Cerebellar nuclear complex (tissue), 1 donor: ENCODE measurements around the gene PTPRE.
"Not testable (repeated sequence)": the region's sequence is repeated elsewhere in the genome, so short reads cannot be mapped to it uniquely, and the experiment has no call there.

Experiments
- DNase-seq, 2 experiments: peaks; one replicate each; lab custom pipeline; 2025; lab: John Stamatoyannopoulos, UW

The PTPRE gene

DNA sequence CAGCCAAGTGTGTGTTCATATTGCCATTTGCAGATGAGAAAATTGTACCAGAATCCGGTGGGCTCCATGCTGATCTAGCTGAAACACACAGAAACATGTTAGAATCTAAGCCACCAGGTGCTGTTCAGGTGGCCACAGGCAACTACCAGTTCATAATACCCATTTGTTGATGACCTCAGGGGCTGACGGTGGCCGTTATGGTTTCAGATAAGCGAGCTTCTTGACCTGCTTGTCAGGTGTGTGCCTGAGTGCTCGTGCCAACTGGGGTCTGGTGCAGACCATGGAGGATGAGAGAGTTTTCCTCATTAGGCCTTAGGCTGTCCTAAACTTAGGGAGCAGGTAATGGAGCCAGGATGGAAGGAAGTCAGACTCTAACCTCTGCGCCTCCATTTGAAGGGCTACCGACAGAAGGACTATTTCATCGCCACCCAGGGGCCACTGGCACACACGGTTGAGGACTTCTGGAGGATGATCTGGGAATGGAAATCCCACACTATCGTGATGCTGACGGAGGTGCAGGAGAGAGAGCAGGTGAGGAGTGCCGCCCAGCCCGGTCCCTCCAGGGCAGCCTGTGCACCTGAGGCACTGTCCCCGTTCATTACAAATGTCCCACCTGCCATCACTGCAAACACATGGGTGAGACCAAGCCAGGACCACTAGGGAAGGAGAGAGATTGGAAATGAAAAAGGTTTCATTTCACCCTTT lies 166.2 kb downstream of the PTPRE start:
- DNase-seq = no peak

DNA sequence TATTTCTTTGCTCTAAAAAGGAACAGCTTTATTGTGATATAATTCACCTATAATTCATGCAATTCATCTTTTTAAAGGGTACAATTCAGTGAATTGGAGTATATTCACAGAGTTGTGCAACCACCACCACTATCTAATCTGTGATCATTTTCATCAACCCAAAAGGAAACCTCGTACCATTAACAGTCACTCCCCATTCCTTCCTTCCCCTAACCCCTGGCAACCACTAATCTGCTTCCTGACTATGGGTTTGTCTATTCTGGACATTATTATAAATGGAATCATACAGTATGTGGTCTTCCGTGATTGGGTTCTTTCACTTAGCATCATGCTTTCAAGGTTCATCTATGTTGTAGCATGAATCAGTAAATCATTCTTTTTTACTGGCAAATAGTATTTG lies 167.0 kb downstream of the PTPRE start:
- no peak for DNase-seq

DNA sequence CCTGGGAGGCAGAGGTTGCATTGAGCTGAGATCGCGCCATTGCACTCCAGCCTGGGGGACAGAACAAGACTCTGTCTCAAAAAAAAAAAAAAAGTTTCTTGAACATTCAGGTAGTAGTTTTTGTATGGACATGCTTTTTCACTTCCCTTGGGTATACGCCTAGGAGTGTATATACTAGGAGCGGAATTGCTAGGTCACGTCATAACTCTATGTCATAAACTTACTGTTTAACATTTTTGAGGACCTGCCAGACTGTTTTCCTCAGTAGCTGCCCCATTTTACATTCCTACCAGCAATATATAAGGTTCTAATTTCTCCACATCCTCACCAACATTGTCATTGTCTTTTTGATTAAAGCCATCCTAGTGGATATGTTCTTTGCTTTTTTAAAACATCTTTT lies 167.7 kb downstream of the PTPRE start:
- no peak for DNase-seq

DNA sequence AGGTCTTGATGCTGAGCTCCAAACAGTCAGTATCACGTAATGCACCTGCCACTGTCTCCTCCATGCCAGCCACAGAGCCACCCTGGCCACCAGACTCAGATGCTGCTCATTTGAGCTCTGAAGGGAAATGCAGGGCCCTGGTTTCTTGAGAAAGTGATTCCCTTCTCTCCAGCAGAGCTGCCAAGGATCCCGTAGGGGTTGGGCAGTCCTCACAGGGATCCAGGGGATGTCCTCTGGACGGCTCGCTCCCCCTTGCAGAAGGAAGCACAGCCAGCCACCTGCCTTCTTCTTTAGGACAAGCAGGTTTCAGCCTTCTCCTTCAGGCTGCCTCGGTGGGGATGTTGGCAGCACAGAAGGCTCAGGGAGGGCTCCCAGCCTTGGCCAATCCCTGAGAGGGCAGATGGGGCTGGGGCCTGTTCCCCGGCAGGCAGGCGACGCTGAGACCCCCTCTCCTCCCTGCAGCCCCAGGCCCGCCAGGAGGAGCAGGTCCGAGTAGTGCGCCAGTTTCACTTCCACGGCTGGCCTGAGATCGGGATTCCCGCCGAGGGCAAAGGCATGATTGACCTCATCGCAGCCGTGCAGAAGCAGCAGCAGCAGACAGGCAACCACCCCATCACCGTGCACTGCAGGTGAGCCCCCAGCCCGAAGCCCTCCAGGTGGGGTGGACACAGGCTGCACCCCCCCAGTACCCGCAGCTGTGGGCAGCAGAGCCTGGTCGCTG lies 170.4 kb downstream of the PTPRE start:
- no peak for DNase-seq

DNA sequence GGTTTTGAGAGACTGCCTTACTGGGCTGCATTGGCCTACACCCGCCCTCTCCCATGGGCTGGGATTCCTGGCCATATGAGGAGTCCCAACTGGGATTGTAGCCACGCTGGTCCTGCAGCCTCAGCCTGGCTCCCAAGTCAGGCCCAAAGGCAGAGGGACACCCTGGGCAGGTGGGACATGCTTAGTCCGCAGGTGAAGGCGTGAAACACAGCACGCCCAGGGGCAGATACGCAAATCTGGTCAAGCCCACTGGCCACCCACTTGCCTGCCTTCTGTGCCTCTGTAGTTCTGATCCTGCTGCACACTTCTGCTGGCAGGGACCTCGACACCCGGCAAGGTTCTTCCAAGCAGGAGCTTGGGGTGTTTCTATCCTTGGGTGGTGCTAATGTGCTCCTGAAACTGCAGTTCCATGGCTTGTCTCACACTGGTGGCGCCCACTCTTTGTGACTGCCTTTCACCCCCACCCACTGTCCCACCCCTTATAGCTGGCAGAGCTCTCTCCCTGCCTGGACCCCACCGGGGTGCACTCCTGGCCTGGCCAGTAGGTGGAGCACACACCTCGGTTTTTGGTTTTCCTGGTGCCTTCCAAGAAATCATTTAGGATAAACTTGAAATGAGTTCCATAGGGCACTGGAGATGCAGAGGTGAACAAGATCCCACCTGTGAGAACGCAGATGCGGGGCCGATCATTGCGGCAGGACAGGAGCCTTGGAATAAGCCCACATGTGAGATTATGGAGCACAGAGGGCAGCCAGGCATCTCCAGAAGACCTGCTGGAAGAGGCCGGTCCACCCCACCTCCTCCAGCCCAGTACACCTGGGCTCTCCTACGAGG lies 171.4 kb downstream of the PTPRE start:
- no peak for DNase-seq

- no peak for DNase-seq
Measured at GRCh38 chr10:128080231-128080630, 173.3 kb downstream of the PTPRE start.

DNA sequence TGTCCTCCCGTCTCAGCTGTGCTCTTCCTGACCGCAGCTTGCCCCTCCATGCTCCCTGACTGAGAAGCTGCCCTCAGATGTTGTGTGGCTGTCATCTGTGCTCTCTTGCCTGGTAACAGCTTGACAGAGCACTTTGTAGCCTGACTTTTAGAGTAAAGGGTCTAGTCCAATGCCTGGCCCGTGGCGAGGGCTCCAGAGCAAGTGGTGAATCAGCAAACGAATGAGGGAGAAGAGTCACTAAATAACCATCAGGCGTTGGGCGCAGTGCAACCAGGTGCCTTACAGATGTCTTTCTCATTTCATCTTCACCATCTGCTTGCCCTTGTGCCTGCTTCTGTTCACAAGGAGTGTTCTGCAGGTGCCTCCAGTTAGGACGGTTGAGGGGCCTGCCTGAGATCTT lies 173.7 kb downstream of the PTPRE start:
- no peak for DNase-seq

DNA sequence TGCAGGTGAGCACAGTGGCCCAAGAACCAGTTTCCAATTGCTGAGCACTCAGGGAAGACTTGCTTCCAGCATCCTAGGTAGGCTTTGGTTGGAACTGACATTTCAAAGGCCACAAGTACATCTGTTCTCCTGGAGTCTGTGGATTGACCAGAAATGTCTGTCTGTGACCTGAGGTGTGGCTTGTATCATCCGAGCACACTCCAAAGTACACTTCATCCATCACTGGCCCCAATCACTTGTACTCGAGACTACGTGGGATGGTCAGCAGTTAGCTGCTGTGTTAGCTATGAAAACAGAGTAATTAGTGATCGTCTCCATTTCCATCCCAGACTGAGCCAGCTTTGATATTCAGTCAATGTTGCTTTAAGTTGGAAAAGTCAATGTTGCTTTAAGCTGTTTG lies 174.3 kb downstream of the PTPRE start:
- no peak for DNase-seq

DNA sequence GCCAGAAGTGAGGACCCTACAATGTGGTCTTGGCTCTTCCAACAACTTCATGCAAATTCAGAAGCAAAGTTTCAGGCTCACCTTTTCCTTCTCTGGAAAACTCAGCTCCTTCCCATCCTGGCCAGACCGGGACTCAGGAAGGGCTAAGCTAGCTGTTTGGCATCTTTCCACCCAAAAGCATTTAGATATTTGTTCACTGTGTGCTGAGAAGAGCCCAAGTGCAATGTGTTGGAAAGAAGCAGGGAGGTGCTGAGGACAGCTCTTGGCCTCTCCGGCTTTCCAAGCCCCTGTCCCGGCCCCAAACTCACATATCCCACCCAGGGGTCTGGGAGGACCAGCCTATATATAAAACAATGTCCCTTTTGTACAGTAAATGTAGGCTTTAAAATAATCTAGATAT lies 174.8 kb downstream of the PTPRE start:
- DNase-seq = no peak

- no peak for DNase-seq
Measured at GRCh38 chr10:128083191-128083895, 176.4 kb downstream of the PTPRE start.

GRCh38 chr10:128084364-128084763 lies 177.5 kb downstream of the PTPRE start:
- DNase-seq = no peak

DNA sequence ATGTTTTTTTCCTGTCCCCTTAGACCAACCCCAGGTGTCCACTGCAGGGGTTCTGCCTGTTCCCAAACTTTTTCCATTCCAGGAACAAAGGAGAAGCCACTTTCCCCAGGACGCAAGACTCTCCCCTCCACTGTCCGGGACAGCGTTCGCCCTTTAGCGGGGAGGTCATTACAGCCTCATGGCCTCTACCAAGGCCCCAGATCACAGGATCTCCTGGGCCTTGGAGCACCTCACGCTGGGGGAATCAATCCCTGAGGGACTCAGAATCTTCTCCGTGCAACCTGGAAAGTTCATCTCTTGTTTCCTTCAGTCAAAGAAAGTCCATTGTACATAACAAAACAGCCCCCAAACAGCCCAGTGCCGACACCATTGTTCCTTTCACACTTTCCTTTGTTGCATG lies 178.1 kb downstream of the PTPRE start:
- no peak for DNase-seq

- no peak for DNase-seq
Measured at GRCh38 chr10:128086003-128086863, 179.3 kb downstream of the PTPRE start.

- no peak for DNase-seq
Measured at GRCh38 chr10:128087146-128087883, 180.4 kb downstream of the PTPRE start.

GRCh38 chr10:128087884-128088709 lies 181.2 kb downstream of the PTPRE start:
- DNase-seq = no peak

GRCh38 chr10:128091636-128092210 lies 184.8 kb downstream of the PTPRE start:
- DNase-seq = no peak

DNA sequence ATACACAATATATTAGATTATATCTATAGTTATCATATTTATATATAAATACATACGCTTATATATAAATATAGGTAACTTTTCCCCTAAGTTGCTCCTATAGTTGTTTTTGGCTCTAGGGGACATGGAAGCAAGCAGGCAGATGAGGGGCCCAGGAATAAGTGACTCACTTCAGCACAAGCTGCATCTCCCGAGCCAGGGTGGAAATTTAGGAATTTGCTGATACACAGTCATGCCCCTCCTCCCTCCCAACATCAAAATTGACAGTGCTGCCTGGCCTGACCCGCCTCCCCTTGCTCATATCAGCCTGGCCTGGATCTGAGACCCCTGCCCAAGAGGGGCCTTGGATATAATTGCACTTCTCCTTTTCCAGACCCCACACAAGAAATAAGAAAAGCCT lies 185.6 kb downstream of the PTPRE start:
- no peak for DNase-seq

DNA sequence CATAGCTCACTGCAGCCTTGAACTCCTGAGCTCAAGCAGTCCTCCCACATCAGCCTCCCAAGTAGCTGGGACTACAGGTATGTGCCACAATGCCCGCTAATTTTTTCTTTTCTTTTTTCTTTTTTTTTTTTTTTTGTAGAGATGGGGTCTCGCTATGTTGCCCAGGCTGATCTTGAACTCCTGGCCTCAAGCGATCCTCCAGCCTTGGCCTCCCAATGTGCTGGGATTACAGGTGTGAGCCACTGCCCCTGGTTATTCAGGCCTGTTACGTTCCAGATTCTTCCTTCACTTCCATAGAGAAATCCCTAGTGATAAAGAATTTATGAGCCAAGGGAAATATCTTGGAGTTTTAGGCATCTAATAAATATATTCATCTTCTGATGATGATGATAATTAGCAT lies 187.7 kb downstream of the PTPRE start:
- not testable (repeated sequence) for DNase-seq

- no peak for DNase-seq
Measured at GRCh38 chr10:128095027-128095752, 188.3 kb downstream of the PTPRE start.
